Colonic mucosa (tissue), 4 donors: ENCODE measurements around the gene TGFBR3. TPM values are rescaled to one million over a fixed set of nuclear protein-coding genes. Genes with fewer than 3 reads are reported as not detected.

Experiments
- DNase-seq: peaks from one replicate; pipeline ENCODE4 v3.0.0-alpha.2; 2020
- H3K27ac ChIP-seq: fragments of 200-600 bp; one replicate; pipeline ENCODE4 v1.8.0; 2021
- H3K27me3 ChIP-seq: fragments of 200-600 bp; one replicate; pipeline ENCODE4 v1.8.0; 2021
- H3K36me3 ChIP-seq: fragments of 200-600 bp; one replicate; pipeline ENCODE4 v1.8.0; 2021
- H3K4me1 ChIP-seq: fragments of 200-600 bp; one replicate; pipeline ENCODE4 v1.8.0; 2021; ENCODE audit warnings: mild to moderate bottlenecking
- H3K4me3 ChIP-seq: fragments of 200-600 bp; one replicate; pipeline ENCODE4 v1.8.0; 2021
- H3K9ac ChIP-seq, 2 donors: one replicate each; pipeline ENCODE4 v1.7.0; 2013; ENCODE audit warnings: control low read depth in 2 of 2, low read depth in 2 of 2, low read length in 2 of 2
- H3K9me3 ChIP-seq: fragments of 200-600 bp; one replicate; pipeline ENCODE4 v1.8.0; 2021
- intact Hi-C: fragments of 100-400 bp; cut with DNase I; formaldehyde crosslinking; loops from one replicate; pipeline ENCODE4 v1.14.1; 2022
- total RNA-seq, 2 donors: library from RNA; stranded (reverse); fragmentation: NEBNext Ultra II Directional in 1 of 2; extraction: Animal tissue kit (Norgen Biotek cat#: 25700) in 1 of 2; gene quantifications; one replicate each; pipeline ENCODE4 v1.2.1, GENCODE V29; 2021
- TF ChIP-seq, protein P1 (sequence below): fragments of 200-600 bp; IDR thresholded peaks from one replicate; pipeline ENCODE4 v1.8.0; 2022; ENCODE audit warnings: antibody characterized with exemption, mild to moderate bottlenecking
- donor health status: healthy.
- donor health status: DM: no; HTN: no; CAD: no.
- donor health status: DM: no; HTN: no; CAD: no.

The TGFBR3 gene
- total RNA-seq, 2 donors from 2014 or later: 8.4 to 16.0 TPM

DNA sequence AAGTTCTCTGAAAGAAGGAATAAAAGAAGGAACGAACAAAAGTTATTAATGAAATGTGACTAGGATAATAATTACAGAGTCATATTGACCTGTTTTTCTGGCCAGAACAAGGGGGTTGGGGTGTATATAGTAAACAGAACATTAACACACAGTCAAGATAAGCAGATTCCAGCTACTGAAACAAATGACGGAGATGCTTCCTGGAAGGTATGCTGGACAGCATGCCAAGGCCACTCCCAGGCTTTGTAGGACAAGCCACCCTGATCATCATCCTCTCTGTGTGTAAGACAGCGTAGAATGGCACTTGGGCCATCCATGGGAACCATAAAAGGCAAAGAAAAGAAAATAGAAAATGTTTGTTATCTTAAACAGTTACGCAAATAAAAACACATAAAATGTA, 120.7 kb downstream of the TGFBR3 start:
- Histone ChIP-seq H3K4me3 (no peak overlapping the region), H3K9ac (no peak overlapping the region), H3K27ac (no peak overlapping the region), H3K4me1 (no peaks in the 10 kb centered on the region), H3K9me3 (no peaks in the 10 kb centered on the region), H3K36me3 (no peaks in the 10 kb centered on the region), H3K27me3 (no peaks in the 10 kb centered on the region)
- DNase-seq: no peak
- intact Hi-C loops: no loop called here
- TF ChIP-seq, protein P1, sequence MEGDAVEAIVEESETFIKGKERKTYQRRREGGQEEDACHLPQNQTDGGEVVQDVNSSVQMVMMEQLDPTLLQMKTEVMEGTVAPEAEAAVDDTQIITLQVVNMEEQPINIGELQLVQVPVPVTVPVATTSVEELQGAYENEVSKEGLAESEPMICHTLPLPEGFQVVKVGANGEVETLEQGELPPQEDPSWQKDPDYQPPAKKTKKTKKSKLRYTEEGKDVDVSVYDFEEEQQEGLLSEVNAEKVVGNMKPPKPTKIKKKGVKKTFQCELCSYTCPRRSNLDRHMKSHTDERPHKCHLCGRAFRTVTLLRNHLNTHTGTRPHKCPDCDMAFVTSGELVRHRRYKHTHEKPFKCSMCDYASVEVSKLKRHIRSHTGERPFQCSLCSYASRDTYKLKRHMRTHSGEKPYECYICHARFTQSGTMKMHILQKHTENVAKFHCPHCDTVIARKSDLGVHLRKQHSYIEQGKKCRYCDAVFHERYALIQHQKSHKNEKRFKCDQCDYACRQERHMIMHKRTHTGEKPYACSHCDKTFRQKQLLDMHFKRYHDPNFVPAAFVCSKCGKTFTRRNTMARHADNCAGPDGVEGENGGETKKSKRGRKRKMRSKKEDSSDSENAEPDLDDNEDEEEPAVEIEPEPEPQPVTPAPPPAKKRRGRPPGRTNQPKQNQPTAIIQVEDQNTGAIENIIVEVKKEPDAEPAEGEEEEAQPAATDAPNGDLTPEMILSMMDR: no peak

DNA sequence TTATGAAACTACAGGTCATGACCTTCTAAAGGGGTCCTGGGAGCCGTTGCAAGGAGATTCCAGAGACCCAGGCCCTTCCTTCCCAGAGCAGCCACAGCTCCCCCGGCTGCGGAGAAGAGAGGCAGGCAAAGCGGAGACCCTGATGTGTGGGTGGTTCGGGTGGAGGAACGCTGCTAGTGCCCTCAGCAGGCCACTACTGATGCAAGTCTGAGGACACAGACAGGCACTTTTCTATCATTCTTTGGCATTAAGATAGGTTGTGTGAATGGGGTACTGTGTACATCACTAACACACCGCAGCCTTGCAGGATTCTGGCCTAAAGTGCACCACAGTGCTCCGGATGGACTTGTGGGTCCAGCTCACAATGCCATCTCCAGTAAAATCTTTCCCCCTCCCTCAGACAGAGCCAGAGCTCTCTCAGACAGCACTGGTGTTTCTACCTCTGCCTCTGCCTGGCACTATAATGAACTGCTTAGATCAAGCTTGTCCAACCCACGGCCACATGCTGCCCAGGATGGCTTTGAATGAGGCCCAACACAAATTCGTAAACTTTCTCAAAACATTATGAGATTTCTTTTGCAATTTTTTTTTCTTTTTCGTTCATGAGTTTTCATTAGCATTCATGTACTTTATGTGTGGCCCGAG, 121.4 kb downstream of the TGFBR3 start:
- no peak overlapping the region for H3K4me3 ChIP-seq
- H3K9me3 ChIP-seq: no peaks in the 10 kb centered on the region
- no peak for DNase-seq
- H3K27ac ChIP-seq: no peak overlapping the region
- H3K4me1 ChIP-seq: no peaks in the 10 kb centered on the region
- H3K9ac ChIP-seq: no peak overlapping the region
- TF ChIP-seq, protein P1: no peak
- H3K27me3 ChIP-seq: no peaks in the 10 kb centered on the region
- intact Hi-C loops: no loop called here
- H3K36me3 ChIP-seq: no peaks in the 10 kb centered on the region

DNA sequence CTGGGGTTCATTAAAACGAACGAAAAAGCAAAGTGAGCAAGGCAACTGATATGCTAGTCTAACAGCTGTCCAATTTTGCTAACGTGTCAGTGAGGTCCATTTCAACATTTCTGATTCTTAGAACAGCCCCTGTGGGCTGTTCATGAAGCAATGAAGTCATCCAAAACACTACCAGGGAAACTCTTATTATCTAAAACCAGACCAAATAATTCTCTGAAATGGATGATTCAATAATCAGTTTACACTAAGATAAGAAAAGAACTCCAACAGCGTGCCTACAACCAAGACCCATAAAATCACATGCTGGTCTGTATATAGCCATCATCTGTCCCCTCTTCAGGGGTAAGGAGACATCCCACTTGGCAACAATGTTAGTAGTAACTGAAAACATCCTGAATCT, 122.7 kb downstream of the TGFBR3 start:
- no peaks in the 10 kb centered on the region for H3K4me1 ChIP-seq
- TF ChIP-seq, protein P1: no peak
- no peaks in the 10 kb centered on the region for H3K9me3 ChIP-seq
- no peaks in the 10 kb centered on the region for H3K36me3 ChIP-seq
- H3K9ac ChIP-seq: no peak overlapping the region
- H3K4me3 ChIP-seq: no peak overlapping the region
- intact Hi-C loops: no loop called here
- H3K27ac ChIP-seq: no peak overlapping the region
- DNase-seq: no peak
- no peaks in the 10 kb centered on the region for H3K27me3 ChIP-seq

DNA sequence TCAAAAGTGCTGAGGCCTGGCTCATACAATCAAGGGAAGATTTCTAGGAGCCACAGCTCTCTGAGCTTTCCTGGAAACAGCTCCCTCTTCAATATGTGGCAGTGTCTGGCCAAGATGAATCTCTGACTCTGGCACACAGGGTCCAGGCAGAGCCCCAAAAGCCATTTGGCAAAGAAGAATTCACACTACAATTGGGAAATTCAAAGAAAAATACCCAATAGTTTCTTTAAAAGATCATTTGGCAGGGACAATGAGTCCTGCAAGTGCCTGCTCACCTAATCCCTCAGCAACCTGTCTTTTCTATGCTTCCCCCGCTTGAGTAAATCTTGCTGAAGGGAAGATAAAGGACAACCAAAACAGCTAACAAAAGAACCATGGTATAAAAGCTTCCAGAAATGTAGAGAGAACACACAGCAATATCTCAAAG, 124.6 kb downstream of the TGFBR3 start:
- Histone ChIP-seq H3K4me1 (no peaks in the 10 kb centered on the region), H3K27ac (no peak overlapping the region), H3K9ac (no peak overlapping the region), H3K36me3 (no peaks in the 10 kb centered on the region), H3K4me3 (no peak overlapping the region), H3K27me3 (no peaks in the 10 kb centered on the region), H3K9me3 (no peaks in the 10 kb centered on the region)
- DNase-seq: no peak
- TF ChIP-seq, protein P1: no peak
- intact Hi-C loops: no loop called here

DNA sequence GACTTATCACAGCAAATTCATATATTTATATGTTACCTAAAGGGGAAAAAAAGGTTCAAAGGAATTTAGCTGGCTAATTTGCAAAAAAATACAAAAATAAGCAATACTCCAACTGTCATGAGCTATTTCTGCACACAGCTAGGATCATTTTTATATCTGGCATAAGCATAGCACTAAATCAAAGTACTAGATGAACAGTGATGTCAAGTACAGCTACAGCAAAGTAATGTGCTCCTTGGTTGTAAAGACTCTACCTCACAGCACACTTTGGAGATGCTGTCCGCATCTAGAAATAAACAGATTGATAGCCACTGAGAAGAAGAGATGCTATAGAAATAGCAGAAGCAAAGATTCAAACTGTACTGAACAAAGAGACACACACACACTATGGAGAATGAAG, 125.4 kb downstream of the TGFBR3 start:
- Histone ChIP-seq H3K9ac (no peak overlapping the region), H3K9me3 (no peaks in the 10 kb centered on the region), H3K36me3 (no peaks in the 10 kb centered on the region), H3K4me1 (no peaks in the 10 kb centered on the region), H3K4me3 (no peak overlapping the region), H3K27ac (no peak overlapping the region), H3K27me3 (no peaks in the 10 kb centered on the region)
- DNase-seq: no peak
- TF ChIP-seq, protein P1: no peak
- intact Hi-C loops: no loop called here
